HPDE6-E6E7 (cell line): Measurements from ENCODE around the gene RRP12.
"Not testable (repeated sequence)": the region's sequence is repeated elsewhere in the genome, so short reads cannot be mapped to it uniquely, and the experiment has no call there.

Experiments
- DNase-seq: peaks from one replicate; pipeline ENCODE4 v3.0.0; 2011; ENCODE audit warnings: missing footprints; ENCODE audit errors: extremely low spot score

Gene RRP12

GRCh38 chr10:97372233-97372875 is 28.8 kb downstream of the RRP12 start:
- no peak for DNase-seq

GRCh38 chr10:97371696-97372095 is 29.4 kb downstream of the RRP12 start:
- no peak for DNase-seq

DNA sequence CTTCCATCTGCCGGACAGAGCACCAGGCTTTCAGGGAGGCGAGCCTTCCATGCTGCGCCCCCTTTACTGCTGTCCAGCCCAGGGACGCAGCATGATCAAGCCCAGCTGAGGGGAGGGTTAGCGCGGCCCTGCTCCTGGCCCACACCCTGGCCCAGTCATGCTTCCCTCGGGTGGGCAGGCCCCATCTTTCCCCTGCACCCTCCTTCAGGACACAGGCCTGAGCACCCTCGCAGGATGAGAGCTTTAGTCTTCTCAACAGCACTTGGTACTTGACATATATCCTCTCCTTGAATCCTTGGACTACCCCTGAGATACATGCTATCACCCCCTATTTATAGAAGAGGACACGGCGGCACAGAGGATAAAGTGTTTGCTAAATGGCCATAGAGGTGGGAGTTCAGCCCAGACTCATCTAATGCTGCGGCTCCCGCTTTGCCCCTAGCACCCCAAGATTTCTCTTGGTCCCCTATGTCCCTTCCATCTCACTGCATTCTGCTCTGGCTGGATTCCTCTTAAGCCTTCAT is 34.0 kb downstream of the RRP12 start:
- DNase-seq: no peak

DNA sequence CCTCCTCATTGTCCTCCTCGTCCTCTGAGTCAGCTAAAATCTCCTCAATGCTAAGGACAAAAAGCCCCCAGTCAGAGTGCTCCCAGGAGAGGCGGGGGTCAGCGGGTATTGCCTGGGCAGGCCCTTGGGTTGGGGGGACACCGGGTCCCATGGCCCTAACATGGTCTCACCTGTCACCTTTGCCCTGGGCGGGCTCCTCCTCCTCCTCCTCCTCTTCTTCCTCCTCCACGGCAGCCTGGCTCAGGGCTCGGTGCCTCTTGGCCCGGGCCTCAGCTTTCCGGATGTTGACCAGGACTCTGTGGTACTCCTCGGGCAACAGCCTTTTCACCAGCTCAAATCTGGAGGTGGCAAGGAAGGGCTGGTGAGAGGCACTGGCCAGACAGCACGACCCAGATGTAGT is 34.6 kb downstream of the RRP12 start:
- DNase-seq: no peak

GRCh38 chr10:97365761-97366351 is 35.3 kb downstream of the RRP12 start:
- no peak for DNase-seq

- DNase-seq: no peak
These were observed 38.1 kb downstream of the RRP12 start for GRCh38 chr10:97363071-97363470.

DNA sequence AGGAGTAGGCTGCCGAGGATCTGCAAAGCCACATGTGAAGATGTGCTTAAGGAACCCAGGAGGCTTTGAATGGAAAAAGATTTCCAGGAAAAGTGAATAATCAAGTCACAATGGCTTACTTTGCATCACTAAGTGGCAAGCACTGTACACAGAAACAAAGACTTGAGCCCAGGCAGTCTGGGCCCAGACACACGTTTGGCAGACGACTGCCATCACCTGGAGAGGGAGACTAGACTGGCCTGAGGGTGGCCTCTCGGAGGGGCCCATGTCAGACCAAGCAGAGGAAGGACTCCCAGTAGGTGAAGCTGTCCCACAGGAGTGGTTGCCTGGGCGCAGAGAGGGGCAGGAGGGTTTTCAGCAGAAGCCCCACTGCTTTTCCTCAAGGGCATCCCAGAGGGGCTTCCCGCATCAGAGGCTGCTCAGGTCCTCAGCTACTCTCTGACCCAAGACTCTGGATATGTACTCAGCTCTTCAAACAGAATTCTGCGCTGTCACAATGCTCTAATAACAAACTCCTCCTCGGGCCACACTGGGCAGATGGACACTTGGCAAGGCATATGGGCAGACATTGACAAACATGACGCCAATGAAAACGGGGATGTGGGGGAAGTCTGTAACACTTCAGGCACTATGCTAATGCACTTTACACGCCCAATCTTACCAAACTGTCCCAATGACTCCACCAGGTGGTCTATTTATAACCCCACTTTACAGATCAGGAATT is 38.7 kb downstream of the RRP12 start:
- no peak for DNase-seq

GRCh38 chr10:97361537-97361901 is 39.6 kb downstream of the RRP12 start:
- no peak for DNase-seq

DNA sequence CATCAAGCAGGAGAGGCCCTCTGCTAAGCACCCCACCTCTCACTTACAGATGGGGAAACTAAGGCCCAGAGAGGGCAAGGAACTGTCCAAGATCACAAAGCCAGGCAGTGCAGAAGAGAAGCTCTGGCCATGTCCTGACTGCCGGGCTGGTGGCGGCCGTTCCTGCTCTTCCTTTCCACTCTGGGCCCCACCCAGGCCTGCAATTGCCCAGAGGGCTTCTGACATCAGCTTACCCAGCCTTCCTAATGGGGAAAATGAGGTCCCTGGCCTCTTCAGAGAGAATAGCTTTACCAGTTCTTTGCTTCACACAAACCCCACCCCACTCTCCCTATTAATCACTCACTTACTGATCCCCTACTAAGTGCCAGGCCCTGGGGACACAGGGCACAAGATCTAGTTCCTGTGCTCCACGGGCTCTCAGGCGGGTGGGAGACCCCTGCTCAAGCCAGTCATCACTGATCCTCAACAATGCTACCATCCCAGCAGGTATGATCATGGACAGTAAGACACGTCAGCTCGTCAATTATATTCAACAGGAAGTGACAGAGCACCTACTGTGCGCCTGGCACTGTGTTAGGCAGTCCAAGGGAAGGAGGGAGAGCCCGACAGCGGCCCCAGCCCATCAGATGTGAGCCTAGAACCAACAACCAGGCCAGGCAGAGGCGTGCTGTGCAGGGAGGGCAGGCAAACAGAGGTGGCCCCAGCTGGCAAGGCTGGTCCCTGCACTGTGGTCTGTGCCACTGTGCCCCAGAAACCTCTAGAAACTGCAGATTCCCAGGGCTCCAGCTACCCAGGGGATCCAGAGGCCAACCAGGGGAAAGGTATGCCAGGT is 40.2 kb downstream of the RRP12 start:
- DNase-seq: no peak

GRCh38 chr10:97358781-97359180 is 42.4 kb downstream of the RRP12 start:
- no peak for DNase-seq

- no peak for DNase-seq
These were observed 42.8 kb downstream of the RRP12 start for GRCh38 chr10:97358349-97358748.

DNA sequence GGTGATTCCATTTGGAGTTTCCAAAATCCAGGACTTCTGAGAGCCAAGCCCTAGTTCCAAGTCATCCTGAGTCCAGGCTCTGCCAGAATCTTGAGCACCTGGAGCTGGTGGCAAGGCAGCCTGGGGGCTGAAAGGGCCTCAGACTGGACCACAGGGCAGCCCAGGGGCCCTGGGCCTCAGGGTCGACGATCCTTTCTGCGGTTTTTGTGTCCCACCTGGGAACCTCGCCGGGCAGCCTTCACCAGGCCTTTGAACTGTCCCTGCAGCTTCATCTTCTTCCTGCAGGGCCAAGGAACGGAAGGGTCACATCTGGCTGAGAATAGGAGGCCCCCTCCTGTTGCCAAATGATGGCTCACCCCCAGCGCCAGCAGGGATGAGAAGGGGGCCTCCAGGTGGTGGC is 44.2 kb downstream of the RRP12 start:
- no peak for DNase-seq

- DNase-seq: no peak
These were observed 44.7 kb downstream of the RRP12 start for GRCh38 chr10:97356318-97356914.

GRCh38 chr10:97355571-97355975 is 45.6 kb downstream of the RRP12 start:
- DNase-seq: no peak

DNA sequence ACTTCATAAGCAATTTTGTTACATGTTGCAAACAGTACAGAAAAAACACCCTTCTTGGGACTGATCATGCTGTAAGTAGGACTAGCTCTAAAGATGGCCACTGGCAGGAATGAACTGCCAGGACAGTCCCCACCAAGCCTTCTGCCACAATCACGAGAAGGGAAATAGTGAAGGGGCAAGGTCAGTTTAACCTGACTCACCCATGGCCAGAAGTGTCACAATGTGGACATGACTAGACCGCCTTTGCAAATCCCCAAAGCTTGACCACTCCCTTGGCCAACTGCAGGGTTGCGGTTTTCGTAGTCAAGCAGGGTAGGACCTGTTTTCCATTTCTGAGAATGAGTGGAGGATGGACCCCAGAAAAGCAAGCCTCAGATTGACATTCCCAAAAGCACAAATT is 47.2 kb downstream of the RRP12 start:
- no peak for DNase-seq

- DNase-seq: no peak
These were observed 51.2 kb downstream of the RRP12 start for GRCh38 chr10:97349752-97350513.

- DNase-seq: no peak
These were observed 53.8 kb downstream of the RRP12 start for GRCh38 chr10:97347317-97347716.

- DNase-seq: not testable (repeated sequence)
These were observed 57.5 kb downstream of the RRP12 start for GRCh38 chr10:97343664-97344063.

- DNase-seq: no peak
These were observed 59.7 kb downstream of the RRP12 start for GRCh38 chr10:97341416-97341815.

- DNase-seq: no peak
These were observed 63.1 kb downstream of the RRP12 start for GRCh38 chr10:97338041-97338440.
